Fibroblast of lung (primary cell): ENCODE results near the gene COL25A1. TPM values are rescaled to one million over a fixed set of nuclear protein-coding genes. Genes with fewer than 3 reads are reported as not detected.

Experiments used
- DNase-seq, 2 donors: peaks; one replicate each; pipeline versions ENCODE4 v3.0.0 to v3.0.0-alpha.2; 2010; ENCODE audit warnings: low read depth in 2 of 2
- H2AFZ ChIP-seq: 2 replicates; pipeline ENCODE4 v1.5.1; 2012; ENCODE audit warnings: low read length, control low read depth, inconsistent platforms
- H3K27ac ChIP-seq: 2 replicates; pipeline ENCODE4 v1.5.1; 2011; ENCODE audit warnings: low read length, control low read depth; ENCODE audit not compliant: insufficient read depth
- H3K27me3 ChIP-seq: 2 replicates; pipeline ENCODE4 v1.5.1; 2011; ENCODE audit warnings: mild to moderate bottlenecking, low read length; ENCODE audit not compliant: control insufficient read depth, insufficient read depth
- H3K36me3 ChIP-seq: 2 replicates; pipeline ENCODE4 v1.5.1; 2011; ENCODE audit warnings: low read length; ENCODE audit not compliant: control insufficient read depth, insufficient read depth
- H3K4me1 ChIP-seq: 2 replicates; pipeline ENCODE4 v1.5.1; 2011; ENCODE audit warnings: low read length; ENCODE audit not compliant: control insufficient read depth, insufficient read depth; ENCODE audit errors: extremely low read depth
- H3K4me2 ChIP-seq: 2 replicates; pipeline ENCODE4 v1.5.1; 2011; ENCODE audit warnings: low read length, control low read depth; ENCODE audit not compliant: insufficient read depth; ENCODE audit errors: extremely low read depth
- H3K4me3 ChIP-seq, 4 experiments: fragments of 200-600 bp in 1 of 4; sonication (generic) in 1 of 4; replicated peaks in 1 of 4; 2 replicates each; pipeline ENCODE4 v1.5.1; 2011 to 2016; ENCODE audit warnings: low read length in 4 of 4, low read depth in 3 of 4, mild to moderate bottlenecking in 3 of 4, control low read depth in 2 of 4, inconsistent platforms in 1 of 4, mixed read lengths in 1 of 4; ENCODE audit not compliant: insufficient read depth in 1 of 4; ENCODE audit errors: control extremely low read depth in 1 of 4
- H3K79me2 ChIP-seq: 2 replicates; pipeline ENCODE4 v1.5.1; 2012; ENCODE audit warnings: mild to moderate bottlenecking, low read length, inconsistent platforms; ENCODE audit not compliant: control insufficient read depth, insufficient read depth
- H3K9ac ChIP-seq: 2 replicates; pipeline ENCODE4 v1.5.1; 2011; ENCODE audit warnings: mild to moderate bottlenecking, low read length, control low read depth; ENCODE audit not compliant: insufficient read depth
- H3K9me3 ChIP-seq: 2 replicates; pipeline ENCODE4 v1.5.1; 2012; ENCODE audit warnings: low read depth, low read length; ENCODE audit not compliant: control insufficient read depth, insufficient read depth
- H4K20me1 ChIP-seq: 2 replicates; pipeline ENCODE4 v1.5.1; 2011; ENCODE audit warnings: low read length; ENCODE audit not compliant: control insufficient read depth, insufficient read depth; ENCODE audit errors: extremely low read depth
- CTCF ChIP-seq, 2 donors: IDR thresholded peaks in 1 of 2; conservative IDR thresholded peaks in 1 of 2; 1 replicate in 1 of 2; 2 replicates in 1 of 2; pipeline ENCODE4 v1.5.1; 2011 to 2012; ENCODE audit warnings: low read length in 2 of 2, control low read depth in 1 of 2, inconsistent platforms in 1 of 2, low read depth in 1 of 2, mild to moderate bottlenecking in 1 of 2
- EZH2 ChIP-seq: IDR thresholded peaks from 2 replicates; pipeline ENCODE4 v1.5.1; 2012; ENCODE audit warnings: low read length, control low read depth, mild to moderate bottlenecking; ENCODE audit errors: missing control alignments
- polyA plus RNA-seq, 2 donors: library from polyadenylated mRNA; depleted of rRNA in 1 of 2; stranded (reverse) in 1 of 2; unstranded in 1 of 2; fragments of >200 nt; gene quantifications; 2 replicates each; pipeline ENCODE4 v1.2.1, GENCODE V29; 2011 to 2012; ENCODE audit warnings: missing spikeins in 1 of 2
- total RNA-seq: library from RNA; depleted of rRNA; stranded (reverse); fragments of >200 nt; gene quantifications from 2 replicates; pipeline ENCODE4 v1.2.1, GENCODE V29; 2014

The COL25A1 gene
- total and polyA plus RNA-seq, 2 donors (not counting 1 experiment from before 2014, with no cell fraction given), result under 0.01 to 0.01 TPM

GRCh38 chr4:108980455-108981239 lies 321.8 kb downstream of the COL25A1 start:
- no peaks in the 10 kb centered on the region for H3K79me2 ChIP-seq
- H4K20me1 ChIP-seq, result no peaks in the 10 kb centered on the region
- TF ChIP-seq CTCF (conservative IDR thresholded peaks at IDR 0.05 in 1 of 2, IDR thresholded peaks at IDR 0.05 in 1 of 2; ENCODE audit: low read depth in 1 of 2, low read length in 2 of 2) (no peak), EZH2 (no peak)
- no peak overlapping the region for H3K4me2 ChIP-seq
- H3K36me3 ChIP-seq, result no peaks in the 10 kb centered on the region
- no peak overlapping the region for H2AFZ ChIP-seq
- no peak overlapping the region for H3K4me3 ChIP-seq
- H3K27ac ChIP-seq, result no peak overlapping the region
- DNase-seq, result no peak
- H3K4me1 ChIP-seq, result no peaks in the 10 kb centered on the region
- no peak overlapping the region for H3K9ac ChIP-seq
- H3K9me3 ChIP-seq, result no peaks in the 10 kb centered on the region
- no peaks in the 10 kb centered on the region for H3K27me3 ChIP-seq

GRCh38 chr4:108979759-108980158 lies 322.7 kb downstream of the COL25A1 start:
- H3K36me3 ChIP-seq, result no peaks in the 10 kb centered on the region
- peak in 1 of 2 donors; percentile 23 for DNase-seq
- no peak overlapping the region for H3K4me2 ChIP-seq
- H3K27me3 ChIP-seq, result no peaks in the 10 kb centered on the region
- H3K4me3 ChIP-seq, result no peak overlapping the region
- H3K27ac ChIP-seq, result no peak overlapping the region
- no peak overlapping the region for H2AFZ ChIP-seq
- no peaks in the 10 kb centered on the region for H3K9me3 ChIP-seq
- no peak overlapping the region for H3K9ac ChIP-seq
- no peaks in the 10 kb centered on the region for H3K79me2 ChIP-seq
- no peaks in the 10 kb centered on the region for H4K20me1 ChIP-seq
- no peaks in the 10 kb centered on the region for H3K4me1 ChIP-seq
- TF ChIP-seq EZH2 (no peak), CTCF (conservative IDR thresholded peaks at IDR 0.05 in 1 of 2, IDR thresholded peaks at IDR 0.05 in 1 of 2; ENCODE audit: low read depth in 1 of 2, low read length in 2 of 2) (no peak)

GRCh38 chr4:108978066-108978465 lies 324.4 kb downstream of the COL25A1 start:
- H3K4me1 ChIP-seq, result no peaks in the 10 kb centered on the region
- TF ChIP-seq EZH2 (no peak), CTCF (conservative IDR thresholded peaks at IDR 0.05 in 1 of 2, IDR thresholded peaks at IDR 0.05 in 1 of 2; ENCODE audit: low read depth in 1 of 2, low read length in 2 of 2) (no peak)
- no peaks in the 10 kb centered on the region for H3K36me3 ChIP-seq

More at GRCh38 chr4:108978066-108978465, 324.4 kb downstream of the COL25A1 start:
- no peaks in the 10 kb centered on the region for H4K20me1 ChIP-seq
- H3K79me2 ChIP-seq, result no peaks in the 10 kb centered on the region
- no peak overlapping the region for H3K4me3 ChIP-seq
- H3K9me3 ChIP-seq, result no peaks in the 10 kb centered on the region
- H2AFZ ChIP-seq, result no peak overlapping the region
- no peak overlapping the region for H3K27ac ChIP-seq
- no peak for DNase-seq
- no peaks in the 10 kb centered on the region for H3K27me3 ChIP-seq
- no peak overlapping the region for H3K4me2 ChIP-seq
- H3K9ac ChIP-seq, result no peak overlapping the region
